Activated B cell treated with CpG ODN at 0.5 μM for 24 hours (primary cell): ENCODE data around the gene APOC4. TPM values are rescaled to one million over a fixed set of nuclear protein-coding genes. Genes with fewer than 3 reads are reported as not detected.

Experiments used
- ATAC-seq: fragments of 200-7000 bp; cut with Tn5 transposase; one replicate; pipeline ENCODE4 v1.10.0; 2021; ENCODE audit warnings: low read depth, mild to moderate bottlenecking, moderate library complexity
- CTCF ChIA-PET: fragments of 350-600 bp; sonication (Branson Sonifier 250); formaldehyde crosslinking; loops from one replicate; lab custom pipeline; 2021; ENCODE audit warnings: antibody characterized with exemption; lab: Charles Lee
- POLR2A ChIA-PET: fragments of 350-600 bp; sonication (Branson Sonifier 250); formaldehyde crosslinking; loops from one replicate; lab custom pipeline; 2021; ENCODE audit warnings: antibody characterized with exemption; lab: Charles Lee
- DNase-seq: peaks from one replicate; pipeline ENCODE4 v3.0.0; 2022
- H3K27ac Mint-ChIP-seq: one replicate; pipeline ENCODE4 v1.8.0; 2020; ENCODE audit warnings: mixed read lengths
- H3K27me3 Mint-ChIP-seq: one replicate; pipeline ENCODE4 v1.8.0; 2021; ENCODE audit warnings: mixed read lengths
- H3K36me3 Mint-ChIP-seq: one replicate; pipeline ENCODE4 v1.8.0; 2021; ENCODE audit warnings: low read depth, mixed read lengths
- H3K4me1 Mint-ChIP-seq: one replicate; pipeline ENCODE4 v1.8.0; 2021; ENCODE audit warnings: mixed read lengths
- H3K4me3 Mint-ChIP-seq: one replicate; pipeline ENCODE4 v1.8.0; 2020; ENCODE audit warnings: mild to moderate bottlenecking, mixed read lengths
- H3K9me3 Mint-ChIP-seq: one replicate; pipeline ENCODE4 v1.8.0; 2020; ENCODE audit warnings: mixed read lengths
- intact Hi-C: fragments of 100-400 bp; cut with micrococcal nuclease; formaldehyde crosslinking; loops from one replicate; pipeline ENCODE4 v1.15.1; 2024
- total RNA-seq: library from RNA; stranded (reverse); gene quantifications from 2 replicates; pipeline ENCODE4 v1.2.3, GENCODE V29; 2022
- TF ChIP-seq, protein P1 (sequence below): fragments of 200-600 bp; IDR thresholded peaks from one replicate; pipeline ENCODE4 v1.8.0; 2022; ENCODE audit warnings: antibody characterized with exemption, mild to moderate bottlenecking

APOC4 gene
- total RNA-seq, 1 donor from 2014 or later: not detected

DNA sequence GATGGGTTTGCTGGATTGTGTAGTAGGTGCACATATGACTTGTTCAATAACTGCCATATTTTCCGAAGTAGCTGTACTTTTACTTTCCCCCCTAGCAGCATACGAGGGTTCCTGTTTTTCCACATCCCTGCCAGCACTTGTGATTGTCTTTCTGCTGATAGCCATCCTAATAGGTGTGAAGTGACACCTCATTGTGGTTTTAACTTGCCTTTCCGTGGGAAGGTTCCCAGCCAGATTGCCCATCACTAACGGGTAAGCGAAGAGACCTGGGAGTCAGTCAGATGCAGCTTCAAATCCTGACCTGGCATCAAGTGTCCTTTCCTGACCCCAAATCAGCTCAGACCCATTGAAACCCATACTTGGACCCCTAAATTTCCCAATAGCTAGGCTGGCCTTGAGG, 17.7 kb downstream of the APOC4 start:
- ChIA-PET CTCF (interaction anchor here (1.6 kb wide), 1 partner anchor 100 kb away, joined by 3 read pairs; no protein-coding TSS in a partner anchor), POLR2A (interaction anchor here (1.3 to 3.3 kb wide), 3 partner anchors 42 to 80 kb away, joined by 5 to 26 read pairs (median 6); partner anchors contain the start of genes CLASRP, RELB and TOMM40)
- TF ChIP-seq, protein P1, sequence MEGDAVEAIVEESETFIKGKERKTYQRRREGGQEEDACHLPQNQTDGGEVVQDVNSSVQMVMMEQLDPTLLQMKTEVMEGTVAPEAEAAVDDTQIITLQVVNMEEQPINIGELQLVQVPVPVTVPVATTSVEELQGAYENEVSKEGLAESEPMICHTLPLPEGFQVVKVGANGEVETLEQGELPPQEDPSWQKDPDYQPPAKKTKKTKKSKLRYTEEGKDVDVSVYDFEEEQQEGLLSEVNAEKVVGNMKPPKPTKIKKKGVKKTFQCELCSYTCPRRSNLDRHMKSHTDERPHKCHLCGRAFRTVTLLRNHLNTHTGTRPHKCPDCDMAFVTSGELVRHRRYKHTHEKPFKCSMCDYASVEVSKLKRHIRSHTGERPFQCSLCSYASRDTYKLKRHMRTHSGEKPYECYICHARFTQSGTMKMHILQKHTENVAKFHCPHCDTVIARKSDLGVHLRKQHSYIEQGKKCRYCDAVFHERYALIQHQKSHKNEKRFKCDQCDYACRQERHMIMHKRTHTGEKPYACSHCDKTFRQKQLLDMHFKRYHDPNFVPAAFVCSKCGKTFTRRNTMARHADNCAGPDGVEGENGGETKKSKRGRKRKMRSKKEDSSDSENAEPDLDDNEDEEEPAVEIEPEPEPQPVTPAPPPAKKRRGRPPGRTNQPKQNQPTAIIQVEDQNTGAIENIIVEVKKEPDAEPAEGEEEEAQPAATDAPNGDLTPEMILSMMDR: no peak
- H3K4me1 Mint-ChIP-seq: peaks cover 73% of the 10 kb centered on the region
- peaks cover 42% of the 10 kb centered on the region for H3K36me3 Mint-ChIP-seq
- DNase-seq: no peak
- ATAC-seq: no peak
- peak overlapping the region; percentile 86 for H3K27ac Mint-ChIP-seq
- H3K4me3 Mint-ChIP-seq: no peak overlapping the region
- intact Hi-C loops: loop anchor here (5.0 kb wide), 1 partner anchor 448 kb away; the partner anchor contains the start of genes POLR1G and PPP1R13L
- H3K27me3 Mint-ChIP-seq: no peaks in the 10 kb centered on the region
- H3K9me3 Mint-ChIP-seq: no peaks in the 10 kb centered on the region

DNA sequence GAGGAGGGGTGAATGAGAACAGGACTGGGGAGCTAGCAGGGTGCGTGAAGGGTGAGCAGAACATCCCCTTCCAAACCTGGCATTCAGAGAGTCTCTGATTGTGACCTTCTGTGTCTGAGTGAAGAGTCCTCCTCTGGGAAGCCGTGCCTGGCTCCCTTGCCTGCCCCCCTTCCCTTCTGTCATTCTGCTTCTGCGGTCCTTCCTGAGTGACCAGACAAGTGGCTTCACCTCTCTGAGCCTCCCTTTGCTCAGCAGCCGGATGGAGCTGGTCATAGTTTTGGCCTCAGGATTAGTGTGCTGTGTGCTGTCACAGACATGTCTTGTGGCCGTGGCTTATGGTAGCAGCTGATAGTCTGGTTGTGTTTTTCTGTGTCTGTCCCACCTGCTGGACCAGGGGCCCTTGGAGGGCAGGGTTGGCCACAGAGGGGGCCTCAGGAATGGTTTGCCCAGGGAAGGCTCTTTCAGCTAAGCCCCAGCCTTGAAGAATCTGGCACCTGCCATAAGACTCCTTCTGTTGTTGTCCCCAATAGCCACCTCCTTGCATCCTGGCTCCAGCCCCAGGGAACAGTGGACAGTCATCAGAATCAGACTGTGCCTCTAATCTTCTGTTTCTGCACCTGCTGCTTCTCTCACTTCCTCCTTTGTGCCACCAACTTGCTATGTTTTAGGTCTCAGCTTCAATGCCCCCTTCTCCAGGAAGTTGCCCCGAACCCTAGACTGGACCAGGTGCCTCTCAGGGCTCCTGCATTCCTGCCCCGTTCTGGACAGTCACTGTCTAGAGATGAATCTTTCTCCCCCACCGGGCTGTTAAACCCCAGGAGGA, 19.1 kb downstream of the APOC4 start:
- H3K36me3 Mint-ChIP-seq: peaks cover 39% of the 10 kb centered on the region
- ChIA-PET CTCF (interaction anchor here (0.9 to 1.6 kb wide), 4 partner anchors 9 to 98 kb away, joined by 3 to 4 read pairs (median 3); no protein-coding TSS in a partner anchor), POLR2A (interaction anchor here (0.5 to 3.3 kb wide), 14 partner anchors 40 to 538 kb away, joined by 3 to 26 read pairs (median 4); partner anchors contain the start of genes BLOC1S3, CLASRP, GEMIN7 and RELB)
- intact Hi-C loops: no loop called here
- peaks cover 63% of the 10 kb centered on the region for H3K4me1 Mint-ChIP-seq
- no peaks in the 10 kb centered on the region for H3K9me3 Mint-ChIP-seq
- H3K4me3 Mint-ChIP-seq: peak overlapping the region; percentile 61
- TF ChIP-seq, protein P1: no peak
- H3K27ac Mint-ChIP-seq: peak overlapping the region; percentile 86
- peak; percentile 22 for DNase-seq
- ATAC-seq: peak; percentile 93
- no peaks in the 10 kb centered on the region for H3K27me3 Mint-ChIP-seq

DNA sequence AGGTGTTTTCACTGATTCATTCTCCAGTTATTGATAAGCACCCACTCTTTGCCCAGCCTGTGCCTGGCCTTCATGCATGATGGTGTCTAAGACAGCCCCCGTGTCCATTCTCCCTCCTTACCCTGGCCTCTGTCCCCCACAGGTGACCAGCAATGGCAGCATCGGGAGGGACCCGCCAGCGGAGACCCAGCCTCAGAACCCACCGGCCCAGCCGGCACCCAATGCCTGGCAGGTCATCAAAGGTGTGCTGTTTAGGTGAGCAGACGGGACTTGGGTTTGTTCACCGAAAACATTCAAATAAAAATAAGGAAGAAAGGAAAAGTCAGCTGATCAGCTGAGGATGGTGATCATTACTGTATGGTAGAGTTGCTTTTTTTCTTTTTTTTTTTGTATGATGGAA, 19.8 kb downstream of the APOC4 start:
- DNase-seq: no peak
- Mint-ChIP-seq H3K4me3 (peak overlapping the region; percentile 61), H3K27ac (peak overlapping the region; percentile 86), H3K36me3 (peaks cover 45% of the 10 kb centered on the region), H3K9me3 (no peaks in the 10 kb centered on the region), H3K27me3 (no peaks in the 10 kb centered on the region), H3K4me1 (peaks cover 56% of the 10 kb centered on the region)
- CTCF ChIA-PET: interaction anchor here (0.9 to 1.5 kb wide), 3 partner anchors 10 to 98 kb away, joined by 3 to 4 read pairs (median 3); no protein-coding TSS in a partner anchor
- TF ChIP-seq, protein P1: no peak
- intact Hi-C loops: no loop called here
- POLR2A ChIA-PET: interaction anchor here (0.6 to 3.3 kb wide), 9 partner anchors 39 to 538 kb away, joined by 3 to 26 read pairs (median 4); partner anchors contain the start of genes BLOC1S3, GEMIN7, RELB and TRAPPC6A
- no peak for ATAC-seq

DNA sequence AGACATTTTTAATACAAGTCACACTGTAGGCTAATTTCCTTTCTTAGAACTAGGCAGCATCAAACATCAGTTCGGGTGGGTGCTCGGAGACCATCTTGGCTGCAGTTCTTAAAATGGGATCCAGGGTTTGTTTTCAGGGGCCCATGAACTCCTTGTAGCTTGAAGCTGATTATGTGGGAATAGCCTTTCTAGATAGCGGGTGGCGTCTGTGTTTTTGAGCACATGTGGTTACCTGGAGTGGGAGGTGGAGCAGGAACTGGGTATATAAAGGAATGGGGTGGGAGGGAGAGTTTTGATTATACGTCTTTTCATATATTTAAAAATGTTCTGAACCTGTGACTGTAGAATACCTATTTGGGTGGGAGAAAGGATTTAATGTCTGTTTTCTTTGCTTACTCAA, 26.1 kb downstream of the APOC4 start:
- DNase-seq: no peak
- no peak for ATAC-seq
- ChIA-PET CTCF (no interaction called here), POLR2A (no interaction called here)
- Mint-ChIP-seq H3K4me1 (peaks cover 1% of the 10 kb centered on the region), H3K9me3 (no peaks in the 10 kb centered on the region), H3K27me3 (no peaks in the 10 kb centered on the region), H3K4me3 (no peak overlapping the region), H3K27ac (no peak overlapping the region), H3K36me3 (peaks cover 52% of the 10 kb centered on the region)
- TF ChIP-seq, protein P1: no peak
- intact Hi-C loops: no loop called here

DNA sequence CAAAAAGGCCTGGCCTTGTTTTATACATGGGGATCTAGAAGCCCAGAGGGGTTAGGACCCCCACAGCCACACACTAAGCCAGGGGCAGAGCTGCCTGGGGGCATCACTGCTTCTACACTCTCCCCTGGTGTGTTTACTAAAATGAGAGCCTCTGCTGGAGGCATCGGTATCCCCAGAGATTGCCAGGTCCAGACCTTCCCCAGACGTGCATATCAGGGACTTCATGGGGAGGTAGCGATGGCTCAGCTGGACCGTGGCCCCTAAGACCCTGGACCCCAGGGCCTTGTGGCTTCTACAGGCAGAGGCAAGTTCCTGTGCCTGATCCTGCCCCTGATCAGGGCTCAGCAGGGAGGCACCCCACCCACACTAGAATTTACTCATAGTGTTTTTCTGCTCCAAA, 26.6 kb downstream of the APOC4 start:
- no peak for DNase-seq
- ChIA-PET CTCF (no interaction called here), POLR2A (no interaction called here)
- Mint-ChIP-seq H3K36me3 (peaks cover 57% of the 10 kb centered on the region), H3K4me3 (no peak overlapping the region), H3K27me3 (no peaks in the 10 kb centered on the region), H3K4me1 (peaks cover 5% of the 10 kb centered on the region), H3K9me3 (no peaks in the 10 kb centered on the region), H3K27ac (no peak overlapping the region)
- intact Hi-C loops: no loop called here
- TF ChIP-seq, protein P1: no peak
- no peak for ATAC-seq
